Measurements from ENCODE around the gene RSBN1.

The RSBN1 gene

DNA sequence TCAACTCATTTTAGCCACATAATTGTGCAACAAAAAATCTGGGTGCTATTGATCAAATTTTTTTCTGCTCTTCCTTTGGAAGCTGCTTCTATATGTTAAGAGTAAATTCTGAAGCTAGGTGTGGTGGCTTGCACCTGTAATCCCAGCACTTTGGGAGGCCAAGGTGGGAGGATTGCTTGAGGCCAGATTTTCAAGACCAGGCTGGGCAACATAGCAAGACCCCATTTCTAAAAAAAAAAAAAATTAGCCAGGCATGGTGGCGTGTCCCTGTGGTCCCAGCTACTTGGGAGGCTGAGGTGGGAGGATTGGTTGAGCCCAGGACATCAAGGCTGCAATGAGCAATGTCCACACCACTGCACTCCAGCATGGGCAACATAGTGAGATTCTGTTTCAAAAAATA is 24.3 kb upstream of the RSBN1 start:
- H3K9me3 Mint-ChIP-seq: no peaks in the 10 kb centered on the region
- no peak overlapping the region for H3K4me3 Mint-ChIP-seq
- no peaks in the 10 kb centered on the region for H3K27me3 Mint-ChIP-seq
- DNase-seq: no peak
- H3K36me3 Mint-ChIP-seq (ENCODE audit: low read depth): peaks cover 46% of the 10 kb centered on the region
- H3K4me1 Mint-ChIP-seq: peaks cover 6% of the 10 kb centered on the region
- no peak overlapping the region for H3K27ac Mint-ChIP-seq
- ATAC-seq: no peak

DNA sequence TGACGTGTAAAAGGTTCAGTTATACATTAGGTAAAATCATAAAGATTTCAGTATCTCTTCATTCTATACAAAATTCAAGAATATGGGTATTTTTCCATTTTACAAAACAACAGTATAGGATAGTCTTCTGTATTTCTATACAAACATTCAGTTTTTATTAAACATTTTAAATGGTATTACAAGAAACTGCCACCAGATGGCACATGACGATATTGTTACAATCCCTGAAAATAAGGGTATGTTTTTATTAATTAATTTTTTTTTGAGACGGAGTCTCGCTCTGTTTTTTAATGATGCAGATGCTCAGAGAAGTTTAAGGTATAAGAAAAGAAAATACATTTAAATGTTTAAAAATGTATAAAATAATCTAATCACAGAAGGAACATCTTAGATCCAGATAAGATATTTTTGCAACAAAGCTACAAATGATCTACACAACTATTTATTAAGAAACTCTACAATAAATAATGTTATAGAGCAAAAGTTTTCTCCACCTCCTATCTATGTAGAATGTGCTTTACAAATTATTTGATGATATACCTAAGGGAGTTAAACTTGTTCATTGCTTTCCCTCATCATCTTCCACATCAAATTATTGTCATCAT is 23.5 kb upstream of the RSBN1 start:
- Mint-ChIP-seq H3K27ac (no peak overlapping the region), H3K27me3 (no peaks in the 10 kb centered on the region), H3K36me3 (ENCODE audit: low read depth) (peaks cover 45% of the 10 kb centered on the region), H3K4me3 (no peak overlapping the region), H3K9me3 (no peaks in the 10 kb centered on the region), H3K4me1 (peaks cover 6% of the 10 kb centered on the region)
- DNase-seq (no peak), ATAC-seq (no peak)

DNA sequence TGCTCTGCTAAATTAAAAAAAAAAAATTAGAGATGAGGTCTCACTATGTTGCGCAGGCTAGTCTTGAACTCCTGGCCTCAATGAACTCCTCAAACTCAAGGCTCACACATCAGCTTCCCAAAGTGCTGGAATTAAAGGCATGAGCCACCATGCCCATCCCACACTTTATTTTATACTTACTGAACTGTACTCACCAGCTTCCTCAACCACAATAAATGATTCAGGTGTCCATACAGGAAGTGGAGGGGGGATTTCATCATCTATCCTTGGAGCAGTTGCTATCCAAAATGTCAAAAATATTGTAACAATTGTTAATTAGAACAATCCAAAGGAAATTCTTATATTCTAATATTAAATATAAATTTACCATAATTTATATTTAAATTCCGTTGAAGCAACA is 22.4 kb upstream of the RSBN1 start:
- H3K4me3 Mint-ChIP-seq: no peak overlapping the region
- H3K27me3 Mint-ChIP-seq: no peaks in the 10 kb centered on the region
- DNase-seq (no peak), ATAC-seq (no peak)
- H3K27ac Mint-ChIP-seq: no peak overlapping the region
- no peaks in the 10 kb centered on the region for H3K9me3 Mint-ChIP-seq
- H3K36me3 Mint-ChIP-seq (ENCODE audit: low read depth): peaks cover 46% of the 10 kb centered on the region
- peaks cover 6% of the 10 kb centered on the region for H3K4me1 Mint-ChIP-seq

DNA sequence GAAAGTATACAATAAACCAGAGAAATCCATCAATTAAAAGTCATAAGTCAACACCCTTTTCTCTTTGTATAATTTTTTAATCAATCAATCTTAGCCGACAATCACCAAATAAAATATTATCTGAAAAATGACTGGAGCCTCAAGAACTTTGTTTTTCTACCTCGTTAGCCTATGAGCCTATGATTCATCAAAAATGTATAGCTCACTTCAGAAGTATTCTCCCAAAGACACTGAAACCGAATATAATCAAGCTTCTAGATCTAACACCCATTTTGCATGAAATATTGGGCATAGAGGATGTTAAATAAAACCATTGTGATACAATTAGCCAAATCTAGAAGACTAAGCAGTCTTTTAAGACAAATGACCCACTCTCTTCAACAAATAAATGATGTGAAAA is 17.8 kb upstream of the RSBN1 start:
- H3K27me3 Mint-ChIP-seq: no peaks in the 10 kb centered on the region
- ATAC-seq: no peak

DNA sequence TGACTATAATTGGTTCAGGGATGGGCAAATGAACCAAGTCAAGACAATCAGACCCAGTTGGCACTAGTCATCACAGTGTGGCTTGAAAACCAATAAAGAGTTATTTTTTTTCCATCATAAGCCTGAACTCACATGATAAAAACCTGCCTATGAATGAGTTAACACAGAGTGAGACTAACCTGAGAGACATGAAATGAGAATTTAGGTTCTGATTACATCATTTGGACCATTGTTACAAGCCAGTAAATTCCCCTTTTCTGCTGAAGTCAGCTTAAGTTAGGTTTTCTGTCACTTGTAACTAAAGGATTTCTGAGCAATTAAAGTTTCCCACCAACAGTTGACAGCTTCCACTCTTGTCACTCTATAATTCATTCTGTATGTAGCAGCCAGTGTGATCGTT is 9.6 kb upstream of the RSBN1 start:
- Mint-ChIP-seq H3K27me3 (no peaks in the 10 kb centered on the region), H3K9me3 (no peaks in the 10 kb centered on the region), H3K36me3 (ENCODE audit: low read depth) (peaks cover 48% of the 10 kb centered on the region), H3K4me3 (no peak overlapping the region), H3K27ac (no peak overlapping the region), H3K4me1 (no peaks in the 10 kb centered on the region)
- DNase-seq (no peak), ATAC-seq (no peak)

More for the DNA sequence above, 17.8 kb upstream of the RSBN1 start:
- H3K36me3 Mint-ChIP-seq (ENCODE audit: low read depth): peaks cover 56% of the 10 kb centered on the region
- no peaks in the 10 kb centered on the region for H3K4me1 Mint-ChIP-seq
- H3K27ac Mint-ChIP-seq: no peak overlapping the region
- no peak for DNase-seq
- H3K9me3 Mint-ChIP-seq: no peaks in the 10 kb centered on the region
- H3K4me3 Mint-ChIP-seq: no peak overlapping the region

DNA sequence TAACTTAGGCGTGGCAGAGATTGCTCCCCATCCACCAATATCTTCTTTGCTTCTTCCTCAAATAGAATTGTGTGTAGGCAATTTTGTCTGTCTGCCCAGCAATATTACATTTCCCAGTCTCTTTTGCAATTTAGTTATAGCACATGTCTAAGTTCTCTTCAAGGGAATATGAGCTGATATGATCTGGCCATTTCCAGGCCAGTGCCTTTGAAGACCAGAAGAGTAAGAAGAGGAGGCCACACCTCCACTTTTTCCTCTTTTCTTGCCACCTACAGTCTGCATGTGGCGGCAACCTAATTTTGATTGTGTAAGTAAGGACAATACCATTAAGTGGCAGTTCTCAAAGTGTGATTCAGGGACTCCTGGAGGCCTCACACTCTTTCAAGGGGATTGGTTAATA is 6.3 kb upstream of the RSBN1 start:
- no peak for DNase-seq
- Mint-ChIP-seq H3K36me3 (ENCODE audit: low read depth) (peaks cover 46% of the 10 kb centered on the region), H3K27ac (peak overlapping the region; percentile 35), H3K4me3 (no peak overlapping the region), H3K4me1 (no peaks in the 10 kb centered on the region), H3K27me3 (no peaks in the 10 kb centered on the region), H3K9me3 (no peaks in the 10 kb centered on the region)
- ATAC-seq: no peak

DNA sequence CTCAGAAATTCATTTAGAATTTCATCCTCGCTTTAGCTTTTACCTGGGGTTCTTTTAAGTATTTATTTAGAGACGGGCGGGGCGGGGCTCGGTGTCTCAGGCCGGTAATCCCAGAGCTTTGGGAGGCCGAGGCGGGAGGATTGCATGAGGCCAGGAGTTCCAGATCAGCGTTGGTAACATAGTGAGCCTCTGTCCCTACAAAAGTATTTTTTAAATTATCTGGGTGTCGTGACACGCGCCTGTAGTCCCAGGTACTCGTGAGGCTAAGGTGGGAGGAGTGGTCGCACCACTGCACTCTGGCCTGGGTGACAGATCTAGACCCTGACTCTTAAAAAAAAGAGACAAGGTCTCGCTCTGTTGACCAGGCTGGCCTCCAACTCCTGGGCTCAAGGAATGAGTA is 942 bp upstream of the RSBN1 start:
- DNase-seq (no peak), ATAC-seq (no peak)
- H3K27me3 Mint-ChIP-seq: no peaks in the 10 kb centered on the region
- no peaks in the 10 kb centered on the region for H3K9me3 Mint-ChIP-seq
- peak overlapping the region; percentile 90 for H3K27ac Mint-ChIP-seq
- peaks cover 35% of the 10 kb centered on the region for H3K4me1 Mint-ChIP-seq
- peak overlapping the region; percentile 96 for H3K4me3 Mint-ChIP-seq
- H3K36me3 Mint-ChIP-seq (ENCODE audit: low read depth): peaks cover 19% of the 10 kb centered on the region

DNA sequence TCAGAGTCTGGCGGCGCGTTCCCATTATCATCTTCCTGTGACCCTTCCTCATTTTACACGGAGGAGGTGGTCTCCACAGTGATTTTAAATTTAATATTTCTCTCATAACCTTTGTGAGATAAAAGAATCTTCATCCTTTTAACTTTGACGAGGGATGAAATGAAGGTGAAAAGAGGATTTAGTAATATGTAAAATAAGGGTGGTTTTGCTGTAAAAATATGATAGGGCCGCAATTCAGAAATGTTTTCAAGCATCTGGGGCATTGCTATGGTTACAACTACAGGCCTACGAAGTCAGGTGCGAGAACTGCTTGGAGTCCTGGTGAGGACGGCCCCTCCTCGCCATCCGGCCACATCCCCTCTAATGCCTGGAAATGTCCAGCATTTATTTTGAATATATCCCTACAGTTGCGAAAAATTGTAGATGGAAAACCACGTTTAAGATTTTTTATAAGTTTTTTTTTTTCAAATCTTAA is 422 bp upstream of the RSBN1 start:
- peak; percentile 36 for DNase-seq
- H3K27me3 Mint-ChIP-seq: no peaks in the 10 kb centered on the region
- peaks cover 18% of the 10 kb centered on the region for H3K36me3 Mint-ChIP-seq (ENCODE audit: low read depth)
- H3K9me3 Mint-ChIP-seq: no peaks in the 10 kb centered on the region
- peak overlapping the region; percentile 90 for H3K27ac Mint-ChIP-seq
- peaks cover 38% of the 10 kb centered on the region for H3K4me1 Mint-ChIP-seq
- peak overlapping the region; percentile 96 for H3K4me3 Mint-ChIP-seq
- ATAC-seq: no peak

DNA sequence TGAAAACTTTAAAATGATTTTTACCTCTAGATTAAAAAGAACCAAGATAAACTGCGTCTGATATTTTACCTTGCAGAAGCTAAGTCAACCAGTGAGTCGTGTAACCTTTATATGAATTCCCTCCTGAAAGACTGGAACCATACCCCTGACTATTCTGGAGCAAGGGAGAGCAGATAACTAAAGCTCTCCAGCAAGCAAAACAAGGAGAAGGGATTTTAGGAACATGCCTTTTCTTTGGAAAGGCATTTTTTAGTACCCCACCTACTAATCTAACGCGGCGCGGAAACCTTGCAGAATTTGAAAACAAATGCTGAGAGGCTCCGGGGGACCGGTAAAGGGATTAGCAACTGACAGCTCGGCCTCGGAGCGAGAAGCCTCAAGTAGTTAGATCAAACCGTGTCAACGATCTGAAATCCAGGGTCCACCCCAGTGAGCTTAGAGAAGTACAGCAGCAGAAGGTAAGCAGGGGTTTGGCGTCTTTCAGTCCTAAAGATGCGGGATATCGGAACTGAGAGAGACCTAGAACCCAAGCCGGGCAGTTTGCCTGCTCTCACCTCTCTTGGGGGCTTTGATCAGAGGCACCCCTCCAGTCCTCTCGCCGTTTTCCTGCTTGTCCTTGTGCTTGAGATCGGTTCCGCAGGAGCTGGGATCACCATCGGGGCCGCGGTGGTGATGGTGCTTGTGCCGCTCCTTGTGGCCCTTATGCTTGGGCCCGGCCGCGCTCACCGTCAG is 954 bp downstream of the RSBN1 start:
- Mint-ChIP-seq H3K27me3 (no peaks in the 10 kb centered on the region), H3K4me1 (peaks cover 45% of the 10 kb centered on the region), H3K27ac (peak overlapping the region; percentile 90), H3K36me3 (ENCODE audit: low read depth) (peaks cover 11% of the 10 kb centered on the region), H3K4me3 (peak overlapping the region; percentile 96), H3K9me3 (no peaks in the 10 kb centered on the region)
- no peak for ATAC-seq
- peak; percentile 24 for DNase-seq

DNA sequence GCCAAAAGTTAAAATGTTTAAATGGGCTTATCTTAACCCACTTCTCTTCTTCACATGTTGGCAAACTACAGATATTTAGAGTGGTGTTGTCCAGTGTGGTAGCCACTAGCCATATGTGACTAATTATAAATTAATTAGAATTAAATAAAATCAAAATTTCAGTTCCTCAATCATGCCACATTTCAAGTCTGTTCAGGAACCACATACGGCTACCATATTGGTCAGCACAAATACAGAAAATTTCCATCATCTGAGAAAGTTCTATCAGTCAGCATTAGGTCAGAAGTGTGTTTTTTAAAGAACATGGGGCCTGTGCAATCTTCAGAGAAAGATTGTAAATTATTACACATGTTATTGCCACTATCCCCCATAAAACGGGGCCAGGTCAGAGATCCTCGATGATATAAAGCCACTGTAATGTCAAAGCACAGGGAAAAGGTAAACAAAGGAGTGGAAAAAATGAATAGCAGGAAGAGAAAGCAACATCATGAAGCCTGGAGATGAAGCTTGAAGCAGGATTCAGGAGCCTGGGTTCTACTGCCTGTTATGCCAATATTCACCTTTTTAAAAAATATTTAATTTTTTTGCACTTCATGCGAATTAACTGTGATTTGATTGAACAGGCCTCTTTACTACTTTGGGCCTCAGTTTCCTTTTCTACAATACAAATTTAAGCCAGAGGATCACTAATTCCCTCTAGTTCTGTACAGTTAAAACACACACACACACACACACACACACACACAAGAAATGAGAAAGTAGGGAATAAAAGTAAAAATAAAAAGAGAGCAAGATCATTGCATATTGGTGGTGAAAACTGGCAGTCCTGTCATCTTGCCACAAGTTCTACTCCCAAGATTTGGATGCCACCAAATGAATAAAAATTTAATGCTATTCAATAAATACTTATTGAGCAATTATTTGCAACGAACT is 2.3 kb downstream of the RSBN1 start:
- H3K4me3 Mint-ChIP-seq: peak overlapping the region; percentile 96
- H3K4me1 Mint-ChIP-seq: peaks cover 58% of the 10 kb centered on the region
- no peaks in the 10 kb centered on the region for H3K9me3 Mint-ChIP-seq
- no peak overlapping the region for H3K27ac Mint-ChIP-seq
- DNase-seq (no peak), ATAC-seq (no peak)
- peaks cover 13% of the 10 kb centered on the region for H3K36me3 Mint-ChIP-seq (ENCODE audit: low read depth)
- H3K27me3 Mint-ChIP-seq: no peaks in the 10 kb centered on the region

DNA sequence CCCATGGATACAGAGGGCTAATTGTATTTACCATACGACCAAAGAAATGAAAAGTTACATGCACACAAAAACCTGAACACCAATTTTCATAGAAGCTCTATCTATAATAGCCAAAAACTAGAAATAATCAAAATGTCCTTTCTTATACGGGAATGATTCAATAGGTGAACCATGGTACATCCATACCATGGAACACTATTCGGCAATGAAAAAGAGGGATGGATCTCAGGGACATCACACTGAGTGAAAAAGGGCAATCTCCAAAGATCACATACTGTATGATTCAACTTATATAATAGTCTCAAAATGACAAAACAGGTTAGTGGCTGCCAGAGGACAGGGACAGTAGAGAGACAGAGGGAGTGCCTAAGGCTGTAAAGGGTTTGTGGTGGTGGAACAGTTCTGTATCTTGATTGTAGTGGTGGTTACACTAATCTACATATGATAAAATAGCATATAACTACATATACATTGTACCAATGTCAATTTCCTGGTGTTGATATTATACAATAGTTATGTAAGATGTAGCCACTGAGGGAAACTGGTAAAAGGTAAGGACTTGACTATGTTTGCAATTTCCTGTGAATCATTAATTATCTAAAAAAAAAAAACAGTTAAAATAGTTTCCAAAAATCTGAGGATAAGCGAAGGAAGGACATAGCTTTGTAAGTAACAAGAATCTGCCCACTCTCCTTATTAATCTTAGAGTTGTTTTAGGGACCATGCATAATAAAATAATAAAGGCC is 3.7 kb downstream of the RSBN1 start:
- H3K4me1 Mint-ChIP-seq: peaks cover 67% of the 10 kb centered on the region
- peak overlapping the region; percentile 60 for H3K27ac Mint-ChIP-seq
- H3K4me3 Mint-ChIP-seq: peak overlapping the region; percentile 38
- H3K9me3 Mint-ChIP-seq: no peaks in the 10 kb centered on the region
- H3K27me3 Mint-ChIP-seq: no peaks in the 10 kb centered on the region
- DNase-seq (no peak), ATAC-seq (no peak)
- H3K36me3 Mint-ChIP-seq (ENCODE audit: low read depth): peaks cover 13% of the 10 kb centered on the region

DNA sequence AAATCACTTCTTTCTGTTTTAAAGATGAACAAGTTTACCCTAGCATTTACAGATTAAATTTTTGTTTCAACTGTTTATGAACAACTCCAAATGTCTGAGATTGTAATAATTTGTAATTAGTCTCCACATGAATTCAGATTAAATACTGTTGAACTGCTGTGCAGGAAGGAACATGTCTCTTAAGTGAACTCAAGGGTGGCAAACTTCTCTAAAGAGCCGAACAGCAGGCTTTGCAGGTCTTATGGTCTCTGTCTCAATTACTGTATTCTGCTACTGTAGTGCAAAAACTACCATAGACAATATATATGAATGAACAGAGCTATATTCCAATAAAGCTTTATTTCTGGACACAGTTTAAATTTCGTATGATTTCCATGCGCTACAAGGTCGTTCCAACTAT is 6.6 kb downstream of the RSBN1 start:
- Mint-ChIP-seq H3K27ac (peak overlapping the region; percentile 13), H3K27me3 (no peaks in the 10 kb centered on the region), H3K4me1 (peaks cover 82% of the 10 kb centered on the region), H3K36me3 (ENCODE audit: low read depth) (peaks cover 12% of the 10 kb centered on the region), H3K9me3 (no peaks in the 10 kb centered on the region), H3K4me3 (no peak overlapping the region)
- DNase-seq (no peak), ATAC-seq (no peak)

DNA sequence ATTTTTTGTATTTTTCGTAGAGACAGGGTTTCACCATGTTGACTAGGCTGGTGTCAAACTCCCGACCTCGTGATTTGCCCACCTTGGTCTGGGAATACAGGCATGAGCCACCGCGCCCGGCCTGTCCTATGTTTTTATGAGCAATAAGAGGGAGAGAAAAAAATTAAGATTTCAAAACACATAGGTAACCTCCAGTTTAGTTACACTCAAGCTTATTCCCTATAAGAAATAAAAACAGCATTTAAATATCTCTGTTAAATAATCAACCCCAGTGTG is 7.1 kb downstream of the RSBN1 start:
- H3K4me3 Mint-ChIP-seq: no peak overlapping the region
- H3K4me1 Mint-ChIP-seq: peaks cover 83% of the 10 kb centered on the region
- H3K9me3 Mint-ChIP-seq: no peaks in the 10 kb centered on the region
- H3K27me3 Mint-ChIP-seq: no peaks in the 10 kb centered on the region
- H3K27ac Mint-ChIP-seq: no peak overlapping the region
- ATAC-seq (no peak), DNase-seq (no peak)
- peaks cover 12% of the 10 kb centered on the region for H3K36me3 Mint-ChIP-seq (ENCODE audit: low read depth)

DNA sequence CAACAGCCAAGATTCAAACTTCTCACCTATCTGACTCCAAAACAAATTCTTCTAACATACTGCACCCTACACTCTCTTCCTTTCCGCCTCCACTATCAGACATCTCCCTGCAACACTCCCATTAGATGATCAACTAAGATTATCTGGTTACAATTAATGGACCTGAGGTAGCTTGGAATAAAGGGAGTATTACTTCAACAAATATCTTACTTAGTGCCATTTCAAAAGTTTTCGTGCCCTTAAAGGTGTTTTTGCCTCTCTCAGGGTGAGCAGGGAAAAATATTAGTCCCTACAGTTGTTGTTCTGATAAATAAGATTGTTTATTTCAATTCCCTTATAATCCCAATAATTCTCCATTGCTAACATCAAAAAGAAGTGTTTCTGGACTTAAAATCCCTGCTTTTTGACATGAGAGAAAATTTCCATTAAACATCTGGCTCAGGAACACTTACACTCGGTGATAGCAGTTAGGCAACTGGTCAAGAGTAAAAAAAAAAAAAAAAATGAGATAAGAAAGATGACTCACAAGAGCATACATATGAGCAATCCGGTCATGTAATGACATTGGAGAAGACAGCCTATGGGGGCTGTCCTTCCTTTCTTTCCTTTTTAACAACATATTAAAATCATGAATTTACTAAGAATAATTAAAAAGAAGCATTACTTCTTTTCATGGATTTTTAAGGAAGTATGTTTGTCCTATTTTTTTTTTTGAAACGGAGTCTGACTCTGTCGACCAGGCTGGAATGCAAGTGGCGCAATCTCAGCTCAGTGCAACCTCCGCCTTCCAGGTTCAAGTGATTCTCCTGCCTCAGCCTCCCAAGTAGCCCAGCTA is 7.6 kb downstream of the RSBN1 start:
- Mint-ChIP-seq H3K36me3 (ENCODE audit: low read depth) (peaks cover 12% of the 10 kb centered on the region), H3K27me3 (no peaks in the 10 kb centered on the region), H3K27ac (peak overlapping the region; percentile 31), H3K4me1 (peaks cover 81% of the 10 kb centered on the region), H3K9me3 (no peaks in the 10 kb centered on the region), H3K4me3 (no peak overlapping the region)
- peak; percentile 56 for ATAC-seq
- no peak for DNase-seq

Data from activated naive CD8-positive, alpha-beta T cell treated with anti-CD3 and anti-CD28 coated beads, Interleukin-2, amount 50 U/mL, for 24 hours (primary cell).